ENCODE results near the gene JSRP1.
A peak's percentile ranks its signal among the peaks of the same experiment; 100 is the strongest.

JSRP1 gene

GRCh38 chr19:2234996-2235380 is 21.2 kb downstream of the JSRP1 start:
- Histone ChIP-seq H3K36me3 (ENCODE audit: control insufficient read depth in 2 of 2, insufficient read depth in 1 of 2, low read length in 2 of 2) (peaks cover 4 to 47% of the 10 kb centered on the region in 2 experiments; a peak in 2 of 3 replicates), H3K4me1 (ENCODE audit: control insufficient read depth, insufficient read depth, low read length) (peaks cover 4% of the 10 kb centered on the region; the same call in 1 of the 2 replicates), H3K27ac (ENCODE audit: extremely low read depth, low read depth, low read length) (peak overlapping the region; percentile 95), H3K9me3 (ENCODE audit: control insufficient read depth, insufficient read depth, low read depth, low read length) (no peaks in the 10 kb centered on the region), H3K4me3 (ENCODE audit: low read depth, low read length) (peak overlapping the region; percentile 84)
- ChIA-PET CTCF (interaction anchor here (0.6 to 2.4 kb wide), 4 partner anchors 15 to 157 kb away, joined by 3 to 12 read pairs (median 6); no protein-coding TSS in a partner anchor), POLR2A (interaction anchor here (1.6 kb wide), 2 partner anchors 15 to 39 kb away, joined by 4 to 7 read pairs; partner anchors contain the start of gene AMH)
- TF ChIP-seq ZNF335 (tag by site-specific recombination; conservative IDR thresholded peaks at IDR 0.05) (0 out of 2 replicates have a peak, but pooled peaks have one; percentile 14), ZNF488 (tag by site-specific recombination; IDR thresholded peaks at IDR 0.05) (no peak), ZNF639 (tag by site-specific recombination; IDR thresholded peaks at IDR 0.05) (no peak)

- Histone ChIP-seq H3K36me3 (ENCODE audit: control insufficient read depth in 2 of 2, insufficient read depth in 1 of 2, low read length in 2 of 2) (peaks cover 4 to 57% of the 10 kb centered on the region in 2 experiments; a peak in 2 of 3 replicates), H3K4me1 (ENCODE audit: control insufficient read depth, insufficient read depth, low read length) (no peaks in the 10 kb centered on the region), H3K4me3 (ENCODE audit: low read depth, low read length) (no peak overlapping the region), H3K9me3 (ENCODE audit: control insufficient read depth, insufficient read depth, low read depth, low read length) (no peaks in the 10 kb centered on the region), H3K27ac (ENCODE audit: extremely low read depth, low read depth, low read length) (no peak overlapping the region)
- TF ChIP-seq ZNF692 (tag by site-specific recombination; IDR thresholded peaks at IDR 0.05) (no peak), HIC1 (tag by site-specific recombination; IDR thresholded peaks at IDR 0.05) (peak; percentile 82), ZBTB17 (tag by site-specific recombination; IDR thresholded peaks at IDR 0.05) (peak; percentile 69)
- ChIA-PET POLR2A (interaction anchor here (0.7 to 1.3 kb wide), 3 partner anchors 65 to 242 kb away, joined by 3 to 7 read pairs (median 3); partner anchors contain the start of gene GADD45B), CTCF (interaction anchor here (1.0 to 2.4 kb wide), 2 partner anchors 78 to 79 kb away, joined by 3 to 12 read pairs; no protein-coding TSS in a partner anchor)
Observed at GRCh38 chr19:2233601-2234280, 22.5 kb downstream of the JSRP1 start.

GRCh38 chr19:2232286-2233151 is 23.7 kb downstream of the JSRP1 start:
- peaks cover 4 to 59% of the 10 kb centered on the region in 2 experiments; a peak in 2 of 3 replicates for H3K36me3 ChIP-seq (ENCODE audit: control insufficient read depth in 2 of 2, insufficient read depth in 1 of 2, low read length in 2 of 2)
- ChIA-PET CTCF (interaction anchor here (0.5 to 1.0 kb wide), 2 partner anchors 75 to 369 kb away, joined by 3 to 4 read pairs; no protein-coding TSS in a partner anchor), POLR2A (interaction anchor here (0.5 to 1.3 kb wide), 2 partner anchors 77 to 216 kb away, joined by 3 to 7 read pairs; no protein-coding TSS in a partner anchor)
- H3K4me1 ChIP-seq (ENCODE audit: control insufficient read depth, insufficient read depth, low read length): no peaks in the 10 kb centered on the region
- H3K4me3 ChIP-seq (ENCODE audit: low read depth, low read length): no peak overlapping the region
- H3K9me3 ChIP-seq (ENCODE audit: control insufficient read depth, insufficient read depth, low read depth, low read length): no peaks in the 10 kb centered on the region
- TF ChIP-seq ZNF624 (tag by site-specific recombination; IDR thresholded peaks at IDR 0.05) (no peak), ZNF530 (tag by site-specific recombination; IDR thresholded peaks at IDR 0.05; ENCODE audit: low read depth) (no peak), ZSCAN30 (tag by site-specific recombination; IDR thresholded peaks at IDR 0.05) (0 out of 2 replicates have a peak, but pooled peaks have one; percentile 42)
- H3K27ac ChIP-seq (ENCODE audit: extremely low read depth, low read depth, low read length): no peak overlapping the region

Data from HEK293 (cell line).